GM06990 (cell line): ENCODE data around the gene TTC36.
A peak's percentile ranks its signal among the peaks of the same experiment; 100 is the strongest.

Source experiments
- DNase-seq: peaks from one replicate; pipeline ENCODE4 v3.0.0-alpha.2; 2011; ENCODE audit not compliant: insufficient read length; ENCODE audit errors: extremely low read depth
- H3K27me3 ChIP-seq: replicated peaks from 2 replicates; pipeline ENCODE4 v1.6.0; 2011; ENCODE audit warnings: low read length; ENCODE audit not compliant: control insufficient read depth, insufficient read depth
- H3K36me3 ChIP-seq: 2 replicates; pipeline ENCODE4 v1.5.1; 2011; ENCODE audit warnings: low read length; ENCODE audit not compliant: control insufficient read depth, insufficient read depth
- H3K4me3 ChIP-seq: replicated peaks from 2 replicates; pipeline ENCODE4 v1.5.1; 2011; ENCODE audit warnings: low read depth, mild to moderate bottlenecking, control low read depth, low read length
- TF ChIP-seq, protein P1 (sequence below): IDR thresholded peaks from 2 replicates; pipeline ENCODE4 v1.5.1; 2011; ENCODE audit warnings: low read length, control low read depth, mild to moderate bottlenecking, inconsistent platforms; ENCODE audit not compliant: insufficient read depth, poor library complexity, severe bottlenecking

TTC36 gene

DNA sequence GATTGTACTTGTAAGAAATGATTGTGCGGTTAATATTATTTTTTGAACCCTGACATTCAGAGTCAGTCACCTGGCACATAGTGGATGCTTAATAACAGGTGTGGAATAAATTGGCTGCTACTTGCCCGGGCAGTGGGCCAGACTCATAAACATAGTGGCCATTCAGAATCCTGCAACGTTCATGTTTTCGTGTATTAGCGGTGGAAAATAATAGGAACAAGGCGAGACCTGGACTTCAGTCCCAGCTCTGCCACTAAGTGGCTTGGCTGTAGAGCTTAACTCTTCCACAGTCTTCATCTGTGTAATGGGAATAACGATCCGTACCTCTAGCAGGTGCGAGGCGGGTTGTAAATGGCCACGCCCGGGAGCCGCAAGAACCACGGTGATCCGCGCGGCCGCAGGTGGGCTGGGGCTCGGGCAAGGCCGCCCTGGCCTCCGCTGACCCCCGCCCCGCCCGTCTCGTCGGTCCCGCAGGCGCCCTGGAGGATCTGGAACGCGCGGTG is 3.0 kb downstream of the TTC36 start:
- no peak for DNase-seq
- H3K4me3 ChIP-seq: peak overlapping the region; percentile 71
- TF ChIP-seq, protein P1, sequence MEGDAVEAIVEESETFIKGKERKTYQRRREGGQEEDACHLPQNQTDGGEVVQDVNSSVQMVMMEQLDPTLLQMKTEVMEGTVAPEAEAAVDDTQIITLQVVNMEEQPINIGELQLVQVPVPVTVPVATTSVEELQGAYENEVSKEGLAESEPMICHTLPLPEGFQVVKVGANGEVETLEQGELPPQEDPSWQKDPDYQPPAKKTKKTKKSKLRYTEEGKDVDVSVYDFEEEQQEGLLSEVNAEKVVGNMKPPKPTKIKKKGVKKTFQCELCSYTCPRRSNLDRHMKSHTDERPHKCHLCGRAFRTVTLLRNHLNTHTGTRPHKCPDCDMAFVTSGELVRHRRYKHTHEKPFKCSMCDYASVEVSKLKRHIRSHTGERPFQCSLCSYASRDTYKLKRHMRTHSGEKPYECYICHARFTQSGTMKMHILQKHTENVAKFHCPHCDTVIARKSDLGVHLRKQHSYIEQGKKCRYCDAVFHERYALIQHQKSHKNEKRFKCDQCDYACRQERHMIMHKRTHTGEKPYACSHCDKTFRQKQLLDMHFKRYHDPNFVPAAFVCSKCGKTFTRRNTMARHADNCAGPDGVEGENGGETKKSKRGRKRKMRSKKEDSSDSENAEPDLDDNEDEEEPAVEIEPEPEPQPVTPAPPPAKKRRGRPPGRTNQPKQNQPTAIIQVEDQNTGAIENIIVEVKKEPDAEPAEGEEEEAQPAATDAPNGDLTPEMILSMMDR: no peak
- no peaks in the 10 kb centered on the region; the same call in 1 of the 2 replicates for H3K36me3 ChIP-seq
- no peaks in the 10 kb centered on the region for H3K27me3 ChIP-seq

DNA sequence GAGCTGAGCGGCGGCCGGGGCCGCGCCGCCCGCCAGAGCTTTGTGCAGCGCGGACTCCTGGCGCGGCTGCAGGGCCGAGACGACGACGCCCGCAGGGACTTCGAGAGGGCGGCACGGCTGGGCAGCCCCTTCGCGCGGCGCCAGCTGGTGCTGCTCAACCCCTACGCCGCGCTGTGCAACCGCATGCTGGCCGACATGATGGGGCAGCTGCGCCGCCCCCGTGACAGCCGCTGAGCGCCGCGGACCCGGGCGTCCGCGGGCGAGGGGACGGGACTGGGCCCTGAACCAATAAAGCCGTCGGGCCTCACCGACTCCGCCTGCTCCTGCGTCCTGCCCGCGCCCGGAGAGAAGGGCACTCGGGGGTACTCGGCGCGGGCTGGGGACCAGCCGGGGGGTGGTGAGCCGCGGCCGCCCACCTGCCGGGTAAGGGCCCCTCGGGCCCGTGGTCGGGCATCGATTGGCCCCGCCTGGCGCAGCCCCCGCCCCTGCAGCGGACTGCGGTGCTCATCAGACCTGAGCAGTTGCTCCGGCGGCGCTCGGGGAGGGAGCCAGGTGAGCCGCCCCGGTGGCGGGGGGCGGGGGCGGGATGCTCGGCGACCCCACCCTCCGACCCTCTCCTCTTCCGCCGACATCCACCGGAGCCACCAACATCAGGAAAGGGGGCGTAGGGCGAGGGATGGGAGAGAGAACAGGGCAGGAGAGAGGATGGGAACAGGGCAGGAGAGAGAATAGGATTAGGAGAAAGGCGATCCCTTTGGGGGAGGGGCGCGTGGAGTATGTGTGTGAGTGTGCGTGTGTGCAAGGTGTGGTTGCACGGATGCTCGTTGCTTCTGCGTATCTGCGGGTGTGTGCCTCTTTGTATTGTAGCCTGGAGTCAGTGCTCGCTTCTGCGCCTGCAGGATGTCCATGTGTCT is 3.7 kb downstream of the TTC36 start, which contains the start of gene TMEM25:
TSS of gene TMEM25 (plus strand) at position 510 of the 914 bp plus-strand sequence. CDS start 610 bp downstream, outside the sequence.
- H3K27me3 ChIP-seq: no peaks in the 10 kb centered on the region
- DNase-seq: peak; percentile 78

DNA sequence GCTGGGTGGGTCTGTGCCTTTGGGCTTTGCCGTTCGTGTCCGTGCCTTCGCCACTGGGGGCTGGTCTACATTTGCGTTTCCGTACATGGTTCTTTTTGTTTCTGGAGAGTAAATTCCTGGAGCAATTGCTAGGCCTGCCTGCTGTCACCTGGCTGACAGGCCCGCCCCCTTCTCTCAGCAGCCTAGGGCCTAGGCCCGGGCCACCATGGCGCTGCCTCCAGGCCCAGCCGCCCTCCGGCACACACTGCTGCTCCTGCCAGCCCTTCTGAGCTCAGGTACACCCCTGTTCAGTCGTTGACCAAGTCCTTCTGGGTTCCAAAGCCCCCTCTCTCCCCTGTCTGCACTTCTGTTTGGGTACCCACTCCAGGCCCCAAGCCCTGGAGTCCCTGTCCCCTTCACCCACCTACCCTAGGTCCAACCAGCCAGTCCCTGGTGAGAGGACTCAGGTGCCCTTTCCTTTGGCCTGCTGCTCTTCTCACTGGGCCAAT is 4.4 kb downstream of the TTC36 start:
- DNase-seq: no peak
- Histone ChIP-seq H3K27me3 (no peaks in the 10 kb centered on the region), H3K4me3 (peak overlapping the region; percentile 71), H3K36me3 (no peaks in the 10 kb centered on the region)
- TF ChIP-seq, protein P1: no peak

More for the DNA sequence above, 3.7 kb downstream of the TTC36 start, which contains the start of gene TMEM25:
- peak within 1 kb of the TSS; percentile 71 for H3K4me3 ChIP-seq
- no peaks in the 10 kb centered on the region for H3K36me3 ChIP-seq
- TF ChIP-seq, protein P1: no peak

DNA sequence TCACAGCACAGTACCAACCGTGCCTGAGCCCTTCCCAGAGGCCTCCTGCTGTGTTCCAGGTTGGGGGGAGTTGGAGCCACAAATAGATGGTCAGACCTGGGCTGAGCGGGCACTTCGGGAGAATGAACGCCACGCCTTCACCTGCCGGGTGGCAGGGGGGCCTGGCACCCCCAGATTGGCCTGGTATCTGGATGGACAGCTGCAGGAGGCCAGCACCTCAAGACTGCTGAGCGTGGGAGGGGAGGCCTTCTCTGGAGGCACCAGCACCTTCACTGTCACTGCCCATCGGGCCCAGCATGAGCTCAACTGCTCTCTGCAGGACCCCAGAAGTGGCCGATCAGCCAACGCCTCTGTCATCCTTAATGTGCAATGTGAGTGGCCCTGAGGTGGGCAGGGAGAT is 4.8 kb downstream of the TTC36 start:
- Histone ChIP-seq H3K27me3 (no peaks in the 10 kb centered on the region), H3K4me3 (no peak overlapping the region)
- TF ChIP-seq, protein P1: no peak

DNA sequence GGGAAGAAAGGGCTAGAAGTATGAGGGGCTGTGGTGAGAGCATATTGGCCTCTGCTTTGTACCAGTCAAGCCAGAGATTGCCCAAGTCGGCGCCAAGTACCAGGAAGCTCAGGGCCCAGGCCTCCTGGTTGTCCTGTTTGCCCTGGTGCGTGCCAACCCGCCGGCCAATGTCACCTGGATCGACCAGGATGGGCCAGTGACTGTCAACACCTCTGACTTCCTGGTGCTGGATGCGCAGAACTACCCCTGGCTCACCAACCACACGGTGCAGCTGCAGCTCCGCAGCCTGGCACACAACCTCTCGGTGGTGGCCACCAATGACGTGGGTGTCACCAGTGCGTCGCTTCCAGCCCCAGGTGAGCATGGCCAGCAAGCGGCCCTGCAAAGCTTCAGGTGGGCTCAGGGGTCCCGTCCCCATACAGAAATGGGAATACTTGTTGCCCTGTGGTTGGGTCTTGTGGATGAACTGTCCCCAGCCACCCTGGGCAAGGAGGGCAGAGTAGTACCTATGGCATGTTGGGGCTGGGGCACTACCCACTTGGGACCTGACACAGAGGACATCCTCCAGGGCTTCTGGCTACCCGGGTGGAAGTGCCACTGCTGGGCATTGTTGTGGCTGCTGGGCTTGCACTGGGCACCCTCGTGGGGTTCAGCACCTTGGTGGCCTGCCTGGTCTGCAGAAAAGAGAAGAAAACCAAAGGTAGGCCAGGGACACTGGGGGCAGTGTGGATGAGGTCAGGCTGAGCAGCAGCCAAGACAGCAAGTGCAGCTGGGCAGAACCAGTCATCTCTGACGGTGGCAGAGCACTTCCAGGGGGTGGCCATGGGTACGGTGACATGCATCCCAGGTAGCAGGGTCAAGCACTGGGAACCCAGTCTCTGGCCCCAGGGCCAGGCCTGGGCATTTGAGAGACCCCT is 5.8 kb downstream of the TTC36 start:
- Histone ChIP-seq H3K4me3 (no peak overlapping the region), H3K27me3 (no peaks in the 10 kb centered on the region), H3K36me3 (no peaks in the 10 kb centered on the region)
- DNase-seq: no peak
- TF ChIP-seq, protein P1: no peak

More for the DNA sequence above, 4.8 kb downstream of the TTC36 start:
- H3K36me3 ChIP-seq: no peaks in the 10 kb centered on the region
- DNase-seq: no peak
